Spleen (tissue), 11 donors: Measurements from ENCODE around the gene TCEA2. TPM values are rescaled to one million over a fixed set of nuclear protein-coding genes. Genes with fewer than 3 reads are reported as not detected.

ENCODE experiments used
- DNase-seq: peaks from one replicate; pipeline ENCODE4 v3.0.0-alpha.2; 2020
- H3K27ac ChIP-seq, 8 donors: fragments of 200-600 bp; sonication (generic) in 7 of 8; 1 replicate in 4 of 8; 2 replicates in 4 of 8; pipeline versions ENCODE4 v1.5.0 to v1.8.0; 2016 to 2021; ENCODE audit warnings: inconsistent platforms in 4 of 8, mild to moderate bottlenecking in 4 of 8, moderate library complexity in 1 of 8
- H3K27me3 ChIP-seq, 7 donors: fragments of 200-600 bp; sonication (generic) in 6 of 7; replicated peaks in 1 of 7; 1 replicate in 4 of 7; 2 replicates in 3 of 7; pipeline versions ENCODE4 v1.5.0 to v1.8.0; 2016 to 2021; ENCODE audit warnings: inconsistent platforms in 3 of 7, mild to moderate bottlenecking in 1 of 7
- H3K36me3 ChIP-seq, 6 donors: fragments of 200-600 bp; sonication (generic) in 5 of 6; 1 replicate in 4 of 6; 2 replicates in 2 of 6; pipeline versions ENCODE4 v1.5.0 to v1.8.0; 2016 to 2021; ENCODE audit warnings: inconsistent platforms in 2 of 6
- H3K4me1 ChIP-seq, 6 donors: fragments of 200-600 bp; sonication (generic) in 5 of 6; 1 replicate in 3 of 6; 2 replicates in 3 of 6; pipeline versions ENCODE4 v1.5.0 to v1.8.0; 2016 to 2021; ENCODE audit warnings: inconsistent platforms in 3 of 6
- H3K4me3 ChIP-seq, 8 donors: fragments of 200-600 bp; sonication (generic) in 7 of 8; 1 replicate in 4 of 8; 2 replicates in 4 of 8; pipeline versions ENCODE4 v1.5.0 to v1.8.0; 2016 to 2021; ENCODE audit warnings: inconsistent platforms in 4 of 8, mild to moderate bottlenecking in 4 of 8, moderate library complexity in 2 of 8
- H3K9me3 ChIP-seq, 8 donors: fragments of 200-600 bp; sonication (generic) in 7 of 8; 1 replicate in 4 of 8; 2 replicates in 4 of 8; pipeline versions ENCODE4 v1.5.0 to v1.8.0; 2016 to 2021; ENCODE audit warnings: inconsistent platforms in 4 of 8
- POLR2A ChIP-seq, 3 donors: fragments of 450-650 bp; IDR thresholded peaks; one replicate each; pipeline ENCODE4 v1.5.1; 2017; ENCODE audit warnings: antibody characterized with exemption in 3 of 3, mild to moderate bottlenecking in 1 of 3
- POLR2AphosphoS5 ChIP-seq, 3 donors: sonication (generic); formaldehyde crosslinking; IDR thresholded peaks; one replicate each; pipeline ENCODE4 v1.5.1; 2017; ENCODE audit warnings: antibody characterized with exemption in 3 of 3
- WGBS, 5 donors: extraction: QIAGEN DNeasy Blood & Tissue Kit in 3 of 5; methylation state at CpG; one replicate each; pipeline versions ENCODE4 v1.1.5 to v1.1.7; 2013 to 2018; 5-methylcytosine and 5-hydroxymethylcytosine counted together
- intact Hi-C: fragments of 100-400 bp; cut with DNase I; formaldehyde crosslinking; loops from one replicate; pipeline ENCODE4 v1.15.0; 2023; ENCODE audit warnings: low total_unique reads
- polyA plus RNA-seq, 3 donors: library from polyadenylated mRNA; stranded (reverse); fragments of 200-250 nt; gene quantifications; one replicate each; pipeline ENCODE4 v1.2.1, GENCODE V29; 2013
- total RNA-seq, 7 donors: library from RNA; depleted of rRNA in 3 of 7; stranded (reverse); fragments of >200 nt in 3 of 7; fragmentation: NEBNext Ultra II Directional in 4 of 7; extraction: Animal tissue kit (Norgen Biotek cat#: 25700) in 4 of 7; gene quantifications; one replicate each; pipeline versions ENCODE4 v1.1.0 to v1.2.1, GENCODE V29; 2016 to 2021
- TF ChIP-seq, protein P1 (sequence below), 11 experiments: fragments of 200-600 bp in 7 of 11; fragments of 450-650 bp in 4 of 11; sonication (generic) in 4 of 11; IDR thresholded peaks in 8 of 11; conservative IDR thresholded peaks in 3 of 11; 1 replicate in 7 of 11; 2 replicates in 4 of 11; pipeline versions ENCODE4 v1.4.0 to v1.8.0; 2016 to 2021; ENCODE audit warnings: antibody characterized with exemption in 11 of 11, inconsistent platforms in 4 of 11, mild to moderate bottlenecking in 1 of 11
- donor health status: healthy with polysubstance abuse.
- donor health status: DM: no; HTN: no; CAD: no; lungs with moderate emphysema.
- donor health status: DM: no; HTN: no; CAD: no.
- donor health status: Bipolar disorder and iron deficiency.
- donor health status: healthy.
- donor health status: DM: no; HTN: no; CAD: no.
- donor health status: DM: yes; HTN: yes; CAD: no.

Gene TCEA2
- total and polyA plus RNA-seq, 10 donors = 18.6 to 60.8 (median 43.2) TPM

DNA sequence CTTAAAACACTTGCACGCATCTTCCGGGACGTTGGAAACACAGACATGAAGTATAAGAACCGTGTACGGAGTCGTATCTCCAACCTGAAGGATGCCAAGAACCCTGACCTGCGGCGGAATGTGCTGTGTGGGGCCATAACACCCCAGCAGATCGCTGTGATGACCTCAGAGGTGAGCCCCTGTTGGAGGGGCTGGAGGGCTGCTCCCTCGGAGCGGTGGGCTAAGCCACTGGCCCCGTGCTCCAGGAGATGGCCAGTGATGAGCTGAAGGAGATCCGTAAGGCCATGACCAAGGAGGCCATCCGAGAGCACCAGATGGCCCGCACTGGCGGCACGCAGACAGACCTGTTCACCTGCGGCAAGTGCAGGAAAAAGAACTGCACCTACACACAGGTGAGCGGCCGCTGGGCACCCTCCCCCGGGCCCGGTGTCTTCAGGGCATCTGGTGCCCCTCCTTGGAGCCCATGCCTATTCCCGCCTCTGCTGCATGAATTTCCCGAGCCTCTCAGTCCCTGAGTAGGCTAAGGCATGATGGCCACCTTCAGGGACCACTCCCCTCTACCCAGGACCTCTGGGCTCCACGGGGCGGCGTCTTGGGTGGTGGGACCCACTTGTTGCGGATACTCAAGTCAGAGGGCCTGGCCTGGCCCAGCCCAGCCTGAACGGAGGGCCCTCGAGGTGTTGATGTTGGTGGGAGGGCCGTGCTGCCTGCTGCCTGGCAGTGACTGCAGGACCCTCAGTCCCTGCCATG is 7.4 kb downstream of the TCEA2 start:
- peak overlapping the region in 2 of 8 donors; percentile 54 to 65 for H3K27ac ChIP-seq
- intact Hi-C loops = no loop called here
- no peak overlapping the region for H3K4me3 ChIP-seq
- 89 to 96% (median 93%) methylated on average over 26 to 31 of the region's 31 CpGs for WGBS, 5 donors
- no peaks in the 10 kb centered on the region for H3K27me3 ChIP-seq
- no peaks in the 10 kb centered on the region for H3K9me3 ChIP-seq
- peaks cover 0 to 46% (median 39%) of the 10 kb centered on the region in 6 donors for H3K36me3 ChIP-seq
- TF ChIP-seq, protein P1, sequence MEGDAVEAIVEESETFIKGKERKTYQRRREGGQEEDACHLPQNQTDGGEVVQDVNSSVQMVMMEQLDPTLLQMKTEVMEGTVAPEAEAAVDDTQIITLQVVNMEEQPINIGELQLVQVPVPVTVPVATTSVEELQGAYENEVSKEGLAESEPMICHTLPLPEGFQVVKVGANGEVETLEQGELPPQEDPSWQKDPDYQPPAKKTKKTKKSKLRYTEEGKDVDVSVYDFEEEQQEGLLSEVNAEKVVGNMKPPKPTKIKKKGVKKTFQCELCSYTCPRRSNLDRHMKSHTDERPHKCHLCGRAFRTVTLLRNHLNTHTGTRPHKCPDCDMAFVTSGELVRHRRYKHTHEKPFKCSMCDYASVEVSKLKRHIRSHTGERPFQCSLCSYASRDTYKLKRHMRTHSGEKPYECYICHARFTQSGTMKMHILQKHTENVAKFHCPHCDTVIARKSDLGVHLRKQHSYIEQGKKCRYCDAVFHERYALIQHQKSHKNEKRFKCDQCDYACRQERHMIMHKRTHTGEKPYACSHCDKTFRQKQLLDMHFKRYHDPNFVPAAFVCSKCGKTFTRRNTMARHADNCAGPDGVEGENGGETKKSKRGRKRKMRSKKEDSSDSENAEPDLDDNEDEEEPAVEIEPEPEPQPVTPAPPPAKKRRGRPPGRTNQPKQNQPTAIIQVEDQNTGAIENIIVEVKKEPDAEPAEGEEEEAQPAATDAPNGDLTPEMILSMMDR (IDR thresholded peaks at IDR 0.05 in 8 of 11, conservative IDR thresholded peaks at IDR 0.05 in 3 of 11) = no peak
- peak; percentile 41 to 79 (median 55) for TF ChIP-seq POLR2AphosphoS5 (IDR thresholded peaks at IDR 0.05)
- no peak for DNase-seq
- H3K4me1 ChIP-seq = peaks cover 18 to 100% (median 79%) of the 10 kb centered on the region in 6 donors

DNA sequence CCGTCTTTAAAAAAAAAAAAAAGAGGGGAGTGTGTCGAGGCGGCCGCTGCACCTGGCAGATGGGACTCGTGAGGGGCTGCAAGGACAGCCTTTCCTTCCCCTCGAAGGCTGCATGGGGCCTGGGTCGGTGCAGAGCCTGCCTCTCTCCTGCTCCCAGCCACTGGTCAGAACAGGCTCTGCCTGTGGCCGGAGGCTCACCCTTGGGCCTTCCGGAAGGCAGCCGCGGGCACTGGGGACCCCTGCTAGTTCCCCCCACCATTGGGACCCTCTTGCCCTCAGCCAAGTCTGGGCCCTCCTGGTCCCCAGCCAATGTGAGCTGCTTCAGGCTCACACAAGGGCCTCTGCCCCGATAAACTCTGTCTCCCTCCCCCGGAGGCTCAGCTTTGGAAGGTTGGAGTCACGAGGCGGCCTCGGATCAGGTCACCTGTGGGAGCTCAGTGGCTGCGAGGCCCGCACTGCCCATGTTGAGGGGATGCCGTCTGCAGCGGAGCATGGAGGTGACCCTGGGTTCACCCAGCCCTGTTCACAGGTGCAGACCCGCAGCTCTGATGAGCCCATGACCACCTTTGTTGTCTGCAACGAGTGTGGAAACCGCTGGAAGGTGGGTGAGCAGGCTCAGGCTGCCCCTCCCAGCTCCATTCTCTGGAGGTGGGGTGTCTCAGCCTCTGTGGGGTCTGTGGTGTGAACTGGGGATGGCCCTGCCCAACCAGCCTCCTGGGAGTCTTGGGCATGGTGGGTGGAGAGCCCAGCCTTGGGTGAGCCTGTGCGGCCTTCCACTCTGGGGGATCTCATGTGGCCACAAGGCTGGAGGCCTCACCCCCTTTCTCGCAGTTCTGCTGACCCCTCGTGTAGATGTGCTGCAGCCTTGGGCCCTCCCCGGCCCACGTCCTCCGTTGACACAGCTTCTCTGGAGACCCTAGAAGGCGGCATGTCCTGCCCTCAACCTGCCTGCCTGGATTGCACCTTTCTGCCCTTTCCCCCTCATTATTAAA is 8.6 kb downstream of the TCEA2 start:
- Histone ChIP-seq H3K4me1 (peaks cover 11 to 100% (median 78%) of the 10 kb centered on the region in 6 donors), H3K27ac (peak overlapping the region in 5 of 8 donors; percentile 23 to 65 (median 54)), H3K4me3 (no peak overlapping the region), H3K9me3 (no peaks in the 10 kb centered on the region), H3K27me3 (no peaks in the 10 kb centered on the region), H3K36me3 (peaks cover 0 to 58% (median 48%) of the 10 kb centered on the region in 6 donors)
- TF ChIP-seq POLR2AphosphoS5 (IDR thresholded peaks at IDR 0.05) (peak; percentile 75 to 91 (median 80)), POLR2A (IDR thresholded peaks at IDR 0.05) (no peak)
- TF ChIP-seq, protein P1 (IDR thresholded peaks at IDR 0.05 in 8 of 11, conservative IDR thresholded peaks at IDR 0.05 in 3 of 11) = no peak
- DNase-seq = no peak
- intact Hi-C loops = no loop called here
- WGBS, 5 donors = 76 to 84% (median 79%) methylated on average over 29 to 30 of the region's 30 CpGs

DNA sequence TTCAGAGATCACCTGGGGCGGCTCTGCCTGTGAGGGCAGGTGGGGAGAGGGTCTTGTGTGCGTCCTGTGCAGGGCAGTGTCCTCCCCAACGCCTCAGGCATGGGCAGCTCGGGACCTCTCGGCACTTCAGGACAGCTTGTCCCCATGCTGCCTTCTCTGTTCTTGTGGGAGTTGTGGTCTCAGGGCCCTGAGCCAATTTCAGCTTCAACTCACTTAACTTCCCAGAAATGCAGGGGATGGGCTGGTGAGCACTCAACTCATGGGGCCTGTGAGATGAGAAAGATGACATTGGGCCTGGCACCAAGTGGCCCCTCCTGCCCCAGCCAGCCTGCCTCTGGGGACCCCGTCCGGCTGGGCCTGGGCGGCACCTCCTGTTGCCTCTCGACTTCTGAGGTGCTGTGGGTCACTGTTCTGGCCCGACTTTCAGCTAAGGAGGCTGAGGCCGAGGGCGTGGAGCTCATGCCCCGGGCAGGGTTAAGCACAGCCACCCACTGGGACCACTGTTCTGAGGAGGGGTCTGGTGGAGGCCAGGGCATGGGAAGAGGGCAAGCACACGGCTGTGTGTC is 9.6 kb downstream of the TCEA2 start:
- Histone ChIP-seq H3K36me3 (peaks cover 0 to 67% (median 48%) of the 10 kb centered on the region in 6 donors), H3K4me1 (peaks cover 21 to 100% (median 77%) of the 10 kb centered on the region in 6 donors), H3K4me3 (no peak overlapping the region), H3K27me3 (no peaks in the 10 kb centered on the region), H3K9me3 (no peaks in the 10 kb centered on the region), H3K27ac (peak overlapping the region in 5 of 8 donors; percentile 23 to 65 (median 54))
- intact Hi-C loops = no loop called here
- WGBS, 5 donors = 61 to 86% (median 69%) methylated on average over 6 to 14 of the region's 14 CpGs
- peak; percentile 22 to 75 (median 43) for TF ChIP-seq POLR2AphosphoS5 (IDR thresholded peaks at IDR 0.05)
- TF ChIP-seq, protein P1 (IDR thresholded peaks at IDR 0.05 in 8 of 11, conservative IDR thresholded peaks at IDR 0.05 in 3 of 11) = no peak
- DNase-seq = no peak
